ENCODE data around the gene TXNRD3. TPM values are rescaled to one million over a fixed set of nuclear protein-coding genes. Genes with fewer than 3 reads are reported as not detected.

TXNRD3 gene
- total and polyA plus RNA-seq, 8 donors, result 4.4 to 8.3 (median 5.8) TPM

DNA sequence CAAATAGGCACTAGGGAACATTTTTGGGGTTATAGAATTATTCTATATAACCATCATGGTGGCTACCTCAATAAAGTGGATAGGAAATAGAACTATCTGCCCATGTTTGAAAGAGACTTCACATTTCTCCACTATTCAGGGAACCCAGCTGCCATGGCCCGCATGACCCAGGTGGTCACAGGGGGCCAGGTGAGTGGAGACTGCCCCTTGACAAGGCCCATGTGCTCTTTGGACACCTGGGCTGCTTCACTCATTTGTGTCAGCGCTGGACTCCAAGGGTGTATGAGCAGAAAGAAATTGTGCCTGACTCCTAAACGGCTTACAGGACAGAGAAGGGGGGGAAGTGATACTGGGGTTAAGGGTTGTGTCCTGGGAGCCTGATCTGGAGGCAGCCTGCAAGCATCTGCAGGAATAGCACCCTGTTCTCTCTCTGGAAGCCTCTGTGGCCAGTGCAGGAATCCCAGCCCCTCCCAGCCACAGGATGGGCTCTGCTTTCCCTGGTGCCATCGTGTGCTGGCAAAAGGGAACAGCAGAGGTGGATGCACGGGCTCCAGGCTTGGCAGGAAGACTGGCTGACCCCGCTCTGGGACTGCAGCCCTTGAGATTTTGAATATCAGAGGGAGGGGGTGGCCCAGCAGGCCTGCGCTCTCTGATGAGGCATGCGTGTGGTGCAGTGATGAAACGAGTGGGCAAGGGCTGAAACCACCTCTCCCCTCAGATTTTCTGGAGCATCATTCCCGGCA is 87.1 kb downstream of the TXNRD3 start:
- WGBS, 2 donors, result 47 to 49% methylated on average over 10 of the region's 10 CpGs
- DNase-seq, result no peak
- Histone ChIP-seq H3K27me3 (no peaks in the 10 kb centered on the region), H3K36me3 (no peaks in the 10 kb centered on the region), H3K27ac (no peak overlapping the region), H3K4me3 (no peak overlapping the region), H3K4me1 (no peaks in the 10 kb centered on the region), H3K9me3 (no peaks in the 10 kb centered on the region)
- FAIRE-seq, result no peak
- ATAC-seq, result peak in 1 of 4 donors; percentile 22
- intact Hi-C loops (cut with DNase I), result no loop called here
- TF ChIP-seq, protein P1, sequence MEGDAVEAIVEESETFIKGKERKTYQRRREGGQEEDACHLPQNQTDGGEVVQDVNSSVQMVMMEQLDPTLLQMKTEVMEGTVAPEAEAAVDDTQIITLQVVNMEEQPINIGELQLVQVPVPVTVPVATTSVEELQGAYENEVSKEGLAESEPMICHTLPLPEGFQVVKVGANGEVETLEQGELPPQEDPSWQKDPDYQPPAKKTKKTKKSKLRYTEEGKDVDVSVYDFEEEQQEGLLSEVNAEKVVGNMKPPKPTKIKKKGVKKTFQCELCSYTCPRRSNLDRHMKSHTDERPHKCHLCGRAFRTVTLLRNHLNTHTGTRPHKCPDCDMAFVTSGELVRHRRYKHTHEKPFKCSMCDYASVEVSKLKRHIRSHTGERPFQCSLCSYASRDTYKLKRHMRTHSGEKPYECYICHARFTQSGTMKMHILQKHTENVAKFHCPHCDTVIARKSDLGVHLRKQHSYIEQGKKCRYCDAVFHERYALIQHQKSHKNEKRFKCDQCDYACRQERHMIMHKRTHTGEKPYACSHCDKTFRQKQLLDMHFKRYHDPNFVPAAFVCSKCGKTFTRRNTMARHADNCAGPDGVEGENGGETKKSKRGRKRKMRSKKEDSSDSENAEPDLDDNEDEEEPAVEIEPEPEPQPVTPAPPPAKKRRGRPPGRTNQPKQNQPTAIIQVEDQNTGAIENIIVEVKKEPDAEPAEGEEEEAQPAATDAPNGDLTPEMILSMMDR (IDR thresholded peaks at IDR 0.05), result no peak

DNA sequence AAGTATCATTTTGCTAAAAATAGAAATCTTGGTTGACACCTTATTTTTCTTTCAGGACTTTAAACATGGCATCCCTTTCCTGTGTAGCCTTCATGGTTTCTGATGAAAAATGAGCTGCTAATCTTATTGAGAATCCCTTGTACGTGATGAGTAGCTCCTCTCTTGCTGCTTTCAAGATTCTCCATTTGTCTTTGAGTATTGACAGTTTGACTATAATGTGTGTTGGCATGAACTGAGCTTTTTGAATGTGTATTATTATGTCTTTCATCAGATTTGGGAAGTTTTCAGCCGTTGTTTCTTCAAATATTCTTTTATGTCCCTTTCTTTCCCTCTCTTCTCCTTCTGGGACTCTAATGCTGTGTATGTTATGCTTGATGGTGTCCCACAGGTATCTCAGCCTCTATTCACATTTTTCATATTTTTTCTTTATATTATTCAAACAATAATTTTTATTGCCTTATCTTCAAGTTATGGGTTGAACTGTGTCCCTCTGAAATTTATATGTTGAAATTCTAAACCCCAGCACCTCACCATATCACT is 92.1 kb downstream of the TXNRD3 start:
- no peaks in the 10 kb centered on the region for H3K27me3 ChIP-seq
- no peaks in the 10 kb centered on the region for H3K36me3 ChIP-seq
- 47 to 64% methylated on average over 2 of the region's 2 CpGs for WGBS, 2 donors
- TF ChIP-seq, protein P1 (IDR thresholded peaks at IDR 0.05), result no peak
- intact Hi-C loops (cut with DNase I), result no loop called here
- no peak for ATAC-seq
- no peak overlapping the region for H3K27ac ChIP-seq
- no peaks in the 10 kb centered on the region for H3K4me1 ChIP-seq
- H3K4me3 ChIP-seq, result no peak overlapping the region
- DNase-seq, result no peak
- H3K9me3 ChIP-seq, result no peaks in the 10 kb centered on the region
- no peak for FAIRE-seq

DNA sequence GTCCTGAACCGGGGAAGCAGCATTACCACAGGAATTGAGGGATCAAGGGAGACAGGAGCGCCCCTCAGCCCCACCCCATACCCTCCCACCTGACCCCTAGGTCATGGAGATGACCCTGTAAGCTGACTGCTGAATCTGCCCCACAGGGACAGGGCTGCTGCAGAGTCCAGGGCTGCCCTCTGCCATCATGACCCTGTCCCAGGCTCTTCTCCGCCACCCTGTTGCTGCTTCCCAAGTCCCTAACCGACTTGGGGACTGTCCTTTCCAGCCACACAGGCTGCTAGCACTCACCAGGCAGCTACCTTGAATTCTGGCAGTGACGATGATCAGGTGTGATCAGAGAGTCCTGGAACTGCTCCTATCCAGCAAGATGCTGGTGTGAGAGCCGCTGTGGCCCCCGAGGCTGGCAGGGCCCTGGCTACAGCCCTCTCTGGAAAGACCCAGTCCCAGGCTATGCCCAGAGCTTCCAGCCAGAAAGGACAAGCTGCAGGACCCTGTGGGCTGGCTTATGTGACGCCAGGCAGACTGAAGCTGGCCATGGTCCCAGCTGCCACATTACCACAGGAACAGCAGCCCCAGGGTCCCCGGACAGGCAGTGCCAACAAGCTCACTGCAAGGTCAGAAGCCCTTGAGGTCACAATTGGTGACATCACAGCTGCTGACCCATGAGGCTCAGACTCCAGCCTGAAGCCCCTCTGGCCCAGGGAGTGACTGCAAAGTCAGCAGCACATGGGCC is 96.4 kb downstream of the TXNRD3 start, which contains the start of gene C3orf22:
Gene C3orf22 (minus strand): TSS at position 597 of the 736 bp plus-strand sequence. CDS start 5,542 bp downstream, outside the sequence.
- Histone ChIP-seq H3K4me1 (no peaks in the 10 kb centered on the region), H3K9me3 (no peaks in the 10 kb centered on the region), H3K36me3 (no peaks in the 10 kb centered on the region), H3K27me3 (no peaks in the 10 kb centered on the region), H3K4me3 (no peak within 1 kb of the TSS), H3K27ac (no peak within 1 kb of the TSS)
- TF ChIP-seq, protein P1 (IDR thresholded peaks at IDR 0.05), result no peak
- 59 to 72% methylated on average over 9 of the region's 9 CpGs for WGBS, 2 donors
- intact Hi-C loops (cut with DNase I), result no loop called here
- no peak for FAIRE-seq
- peak in 1 of 6 donors; percentile 12 for DNase-seq
- no peak for ATAC-seq

DNA sequence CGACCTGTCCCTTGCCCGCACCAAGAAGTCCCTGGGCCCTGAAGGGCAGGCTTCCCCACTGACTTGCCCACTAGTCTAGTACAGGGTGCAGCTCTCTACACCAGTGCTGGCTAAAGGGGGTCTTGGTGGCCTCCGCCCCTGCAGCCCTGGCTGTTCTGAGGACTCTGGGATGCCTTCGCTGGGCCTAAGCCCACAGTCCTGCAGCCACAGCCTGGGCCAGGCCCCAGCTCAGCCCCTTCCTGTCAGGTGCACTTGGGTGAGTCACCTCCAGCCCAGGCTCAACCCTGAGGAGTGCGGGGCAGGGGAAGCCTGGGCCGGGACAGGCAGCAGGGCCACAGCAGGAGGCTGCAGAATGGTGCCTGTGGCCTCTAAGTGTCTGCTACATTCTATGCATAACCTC is 97.2 kb downstream of the TXNRD3 start:
- intact Hi-C loops (cut with DNase I), result no loop called here
- no peaks in the 10 kb centered on the region for H3K36me3 ChIP-seq
- ATAC-seq, result no peak
- no peak overlapping the region for H3K27ac ChIP-seq
- H3K4me3 ChIP-seq, result no peak overlapping the region
- H3K9me3 ChIP-seq, result no peaks in the 10 kb centered on the region
- TF ChIP-seq, protein P1 (IDR thresholded peaks at IDR 0.05), result no peak
- H3K27me3 ChIP-seq, result no peaks in the 10 kb centered on the region
- peak in 1 of 6 donors; percentile 49 for DNase-seq
- no peak for FAIRE-seq
- 76 to 83% methylated on average over 6 of the region's 6 CpGs for WGBS, 2 donors
- no peaks in the 10 kb centered on the region for H3K4me1 ChIP-seq
